ENCODE results near the gene RPL18.

RPL18 gene

GRCh38 chr19:48573163-48573505, 45.8 kb downstream of the RPL18 start:
- DNase-seq: no peak

DNA sequence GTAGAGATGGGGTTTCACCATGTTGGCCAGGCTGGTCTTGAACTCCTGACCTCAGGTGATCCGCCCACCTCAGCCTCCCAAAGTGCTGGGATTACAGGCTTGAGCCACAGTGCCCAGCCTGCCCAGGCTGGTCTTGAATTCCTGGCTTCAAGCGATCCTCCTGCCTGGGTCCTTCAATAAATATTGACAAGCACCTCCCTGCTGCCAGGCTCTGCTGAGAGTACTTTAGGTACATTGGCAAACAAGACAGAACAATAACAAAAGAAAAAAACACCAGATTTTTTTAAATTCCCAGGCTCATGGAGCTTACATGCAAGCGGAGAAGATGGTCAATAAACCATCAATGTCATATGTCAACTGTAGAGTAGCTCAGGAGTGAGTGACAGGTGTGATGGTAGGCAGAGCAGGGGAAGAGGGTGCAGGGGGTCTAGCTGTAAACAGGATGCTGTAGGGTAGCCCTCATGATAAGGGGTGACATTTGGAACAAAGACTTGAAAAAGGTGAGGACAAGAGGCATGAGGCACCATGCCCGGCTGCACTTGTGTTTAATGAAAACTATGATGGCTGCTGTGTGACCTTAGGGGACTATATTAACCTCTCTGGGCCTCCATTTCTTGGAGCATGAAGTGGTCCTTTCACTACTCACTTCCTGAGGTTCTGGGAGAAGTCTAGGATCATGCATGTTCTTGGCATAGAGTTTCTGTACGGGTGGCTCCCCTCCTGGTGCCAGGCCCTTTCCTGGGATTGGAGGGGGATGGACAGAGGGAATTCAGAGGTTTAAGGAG, 47.4 kb downstream of the RPL18 start:
- no peak for DNase-seq

- no peak for DNase-seq
Observed at GRCh38 chr19:48569814-48570213, 49.2 kb downstream of the RPL18 start.

- no peak for DNase-seq
Observed at GRCh38 chr19:48568345-48568886, 50.6 kb downstream of the RPL18 start.

All from CD4-positive, alpha-beta T cell treated with Interleukin-21 for 1 hour (primary cell).